ENCODE results near the gene TSPAN2. TPM values are rescaled to one million over a fixed set of nuclear protein-coding genes. Genes with fewer than 3 reads are reported as not detected.
"Not testable (repeated sequence)": the region's sequence is repeated elsewhere in the genome, so short reads cannot be mapped to it uniquely, and the experiment has no call there.

Gene TSPAN2
- total RNA-seq, 1 experiment from 2014 or later, result 7.7 TPM

DNA sequence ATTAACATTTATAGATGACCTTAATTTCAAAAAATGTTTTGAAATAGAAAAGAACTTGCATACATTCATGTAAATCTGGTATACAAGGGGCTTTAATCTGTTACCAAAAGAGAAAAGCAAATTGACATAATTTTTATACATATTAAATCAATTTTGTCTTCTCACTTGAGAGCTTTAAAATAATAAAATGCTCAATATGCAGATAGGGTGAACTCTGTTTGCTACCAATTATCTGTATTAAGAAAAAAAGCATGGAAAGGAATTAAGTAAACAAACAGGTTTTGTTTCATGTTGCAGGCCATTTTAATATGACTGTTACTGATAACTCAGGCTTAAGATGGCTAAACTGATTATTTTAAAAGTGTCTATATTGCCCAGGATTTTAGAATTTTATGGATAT is 65.7 kb downstream of the TSPAN2 start:
- CTCF ChIA-PET, result no interaction called here
- BruUV-seq (replicated peaks), result no TSS peak
- Mint-ChIP-seq H3K4me1 (ENCODE audit: low read depth, unreplicated experiment) (no peaks in the 10 kb centered on the region), H3K4me3 (ENCODE audit: low read depth, unreplicated experiment) (no peak overlapping the region), H3K9me3 (ENCODE audit: low read depth, unreplicated experiment) (peaks cover 2% of the 10 kb centered on the region), H3K27me3 (ENCODE audit: unreplicated experiment) (peaks cover 32% of the 10 kb centered on the region), H3K27ac (ENCODE audit: unreplicated experiment) (no peak overlapping the region), H3K36me3 (ENCODE audit: insufficient read depth, unreplicated experiment) (no peaks in the 10 kb centered on the region)
- DNase-seq, result no peak
- intact Hi-C loops (cut with micrococcal nuclease; ENCODE audit: unreplicated experiment), result no loop called here
- no peak for TF ChIP-seq CTCF (IDR thresholded peaks at IDR 0.05; ENCODE audit: unreplicated experiment)

GRCh38 chr1:115021145-115021544 is 68.2 kb downstream of the TSPAN2 start:
- no peak for TF ChIP-seq CTCF (IDR thresholded peaks at IDR 0.05; ENCODE audit: unreplicated experiment)
- intact Hi-C loops (cut with micrococcal nuclease; ENCODE audit: unreplicated experiment), result no loop called here
- DNase-seq, result no peak
- Mint-ChIP-seq H3K27me3 (ENCODE audit: unreplicated experiment) (peaks cover 40% of the 10 kb centered on the region), H3K4me1 (ENCODE audit: low read depth, unreplicated experiment) (no peaks in the 10 kb centered on the region), H3K9me3 (ENCODE audit: low read depth, unreplicated experiment) (peaks cover 2% of the 10 kb centered on the region), H3K4me3 (ENCODE audit: low read depth, unreplicated experiment) (no peak overlapping the region), H3K36me3 (ENCODE audit: insufficient read depth, unreplicated experiment) (no peaks in the 10 kb centered on the region), H3K27ac (ENCODE audit: unreplicated experiment) (no peak overlapping the region)
- CTCF ChIA-PET, result no interaction called here
- no TSS peak for BruUV-seq (replicated peaks)

- H3K4me3 Mint-ChIP-seq (ENCODE audit: low read depth, unreplicated experiment); CTCF ChIA-PET; H3K36me3 Mint-ChIP-seq (ENCODE audit: insufficient read depth, unreplicated experiment); DNase-seq; intact Hi-C loops (cut with micrococcal nuclease; ENCODE audit: unreplicated experiment); H3K4me1 Mint-ChIP-seq (ENCODE audit: low read depth, unreplicated experiment); H3K27ac Mint-ChIP-seq (ENCODE audit: unreplicated experiment); BruUV-seq (replicated peaks); H3K9me3 Mint-ChIP-seq (ENCODE audit: low read depth, unreplicated experiment): not testable (repeated sequence)
- H3K27me3 Mint-ChIP-seq (ENCODE audit: unreplicated experiment), result peaks cover 40% of the 10 kb centered on the region
Observed at GRCh38 chr1:115019549-115019948, 69.8 kb downstream of the TSPAN2 start.

GRCh38 chr1:115013792-115014191 is 75.5 kb downstream of the TSPAN2 start:
- Mint-ChIP-seq H3K27me3 (ENCODE audit: unreplicated experiment) (peaks cover 22% of the 10 kb centered on the region), H3K4me3 (ENCODE audit: low read depth, unreplicated experiment) (no peak overlapping the region), H3K27ac (ENCODE audit: unreplicated experiment) (no peak overlapping the region), H3K4me1 (ENCODE audit: low read depth, unreplicated experiment) (no peaks in the 10 kb centered on the region), H3K9me3 (ENCODE audit: low read depth, unreplicated experiment) (peaks cover 2% of the 10 kb centered on the region), H3K36me3 (ENCODE audit: insufficient read depth, unreplicated experiment) (no peaks in the 10 kb centered on the region)
- CTCF ChIA-PET, result no interaction called here
- no peak for DNase-seq
- intact Hi-C loops (cut with micrococcal nuclease; ENCODE audit: unreplicated experiment), result no loop called here
- no TSS peak for BruUV-seq (replicated peaks)
- TF ChIP-seq CTCF (IDR thresholded peaks at IDR 0.05; ENCODE audit: unreplicated experiment), result no peak

DNA sequence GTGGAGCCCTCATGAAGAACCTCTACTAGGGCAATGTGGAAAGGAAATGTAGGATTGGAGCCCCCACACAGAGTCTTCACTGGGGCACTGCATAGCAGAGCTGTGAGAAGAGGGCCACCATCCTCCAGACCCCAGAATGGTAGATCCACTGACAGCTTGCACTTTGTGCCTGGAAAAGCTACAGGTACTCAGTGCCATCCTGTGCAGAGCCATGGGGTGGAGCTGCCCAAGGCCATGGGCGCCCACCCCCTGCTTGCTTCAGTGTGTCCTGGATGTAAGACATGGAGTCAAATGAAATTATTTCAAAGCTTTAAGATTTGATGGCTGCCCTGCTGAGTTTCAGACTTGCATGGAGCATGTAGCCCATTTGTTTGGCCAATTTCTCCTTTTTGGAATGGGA is 76.9 kb downstream of the TSPAN2 start:
- BruUV-seq (replicated peaks), result no TSS peak

More for the DNA sequence above, 76.9 kb downstream of the TSPAN2 start:
- no peak for TF ChIP-seq CTCF (IDR thresholded peaks at IDR 0.05; ENCODE audit: unreplicated experiment)
- intact Hi-C loops (cut with micrococcal nuclease; ENCODE audit: unreplicated experiment), result no loop called here
- H3K36me3 Mint-ChIP-seq (ENCODE audit: insufficient read depth, unreplicated experiment), result no peaks in the 10 kb centered on the region
- no peak for DNase-seq
- no peak overlapping the region for H3K27ac Mint-ChIP-seq (ENCODE audit: unreplicated experiment)
- peaks cover 13% of the 10 kb centered on the region for H3K27me3 Mint-ChIP-seq (ENCODE audit: unreplicated experiment)
- CTCF ChIA-PET, result interaction anchor here (0.6 kb wide), 1 partner anchor 8 kb away, joined by 3 read pairs; no protein-coding TSS in a partner anchor
- H3K9me3 Mint-ChIP-seq (ENCODE audit: low read depth, unreplicated experiment), result no peaks in the 10 kb centered on the region
- H3K4me1 Mint-ChIP-seq (ENCODE audit: low read depth, unreplicated experiment), result no peaks in the 10 kb centered on the region
- no peak overlapping the region for H3K4me3 Mint-ChIP-seq (ENCODE audit: low read depth, unreplicated experiment)
